HG03108 (cell line): ENCODE data around the gene VPS11.
"Not testable (repeated sequence)": the region's sequence is repeated elsewhere in the genome, so short reads cannot be mapped to it uniquely, and the experiment has no call there.

Source experiments
- ATAC-seq: cut with Tn5 transposase; IDR thresholded peaks from one replicate; pipeline ENCODE4 v1.9.1; 2021; ENCODE audit warnings: moderate library complexity; ENCODE audit not compliant: unreplicated experiment

The VPS11 gene

GRCh38 chr11:119034813-119035212 lies 32.8 kb upstream of the VPS11 start:
- ATAC-seq: no peak

- no peak for ATAC-seq
These were observed 28.7 kb upstream of the VPS11 start for GRCh38 chr11:119038884-119039283.

GRCh38 chr11:119039471-119039870 lies 28.1 kb upstream of the VPS11 start:
- not testable (repeated sequence) for ATAC-seq

- ATAC-seq: no peak
These were observed 25.6 kb upstream of the VPS11 start for GRCh38 chr11:119041821-119042514.

- no peak for ATAC-seq
These were observed 24.7 kb upstream of the VPS11 start for GRCh38 chr11:119042927-119043326.

GRCh38 chr11:119044708-119045107 lies 22.9 kb upstream of the VPS11 start:
- no peak for ATAC-seq

GRCh38 chr11:119046489-119046888 lies 21.1 kb upstream of the VPS11 start:
- no peak for ATAC-seq

- no peak for ATAC-seq
These were observed 20.4 kb upstream of the VPS11 start for GRCh38 chr11:119047205-119047604.

- ATAC-seq: no peak
These were observed 19.0 kb upstream of the VPS11 start for GRCh38 chr11:119048644-119049043.

GRCh38 chr11:119049081-119049480 lies 18.5 kb upstream of the VPS11 start:
- no peak for ATAC-seq

GRCh38 chr11:119051440-119052162 lies 16.0 kb upstream of the VPS11 start:
- peak; percentile 41 for ATAC-seq

GRCh38 chr11:119052163-119052814 lies 15.3 kb upstream of the VPS11 start:
- no peak for ATAC-seq

GRCh38 chr11:119054418-119054817 lies 13.2 kb upstream of the VPS11 start:
- ATAC-seq: no peak

GRCh38 chr11:119055901-119056300 lies 11.7 kb upstream of the VPS11 start:
- no peak for ATAC-seq

GRCh38 chr11:119056421-119056999 lies 11.1 kb upstream of the VPS11 start:
- ATAC-seq: peak; percentile 3

GRCh38 chr11:119057000-119057769 lies 10.4 kb upstream of the VPS11 start, which contains the start of gene HYOU1:
HYOU1 (minus strand) TSS chr11:119057205; CDS start chr11:119056160, 1,045 bp downstream.
- peak; percentile 91 for ATAC-seq

GRCh38 chr11:119059128-119059527 lies 8.5 kb upstream of the VPS11 start:
- ATAC-seq: not testable (repeated sequence)

GRCh38 chr11:119061256-119061655 lies 6.4 kb upstream of the VPS11 start:
- no peak for ATAC-seq

GRCh38 chr11:119062779-119063178 lies 4.8 kb upstream of the VPS11 start:
- ATAC-seq: no peak

- ATAC-seq: no peak
These were observed 2.2 kb upstream of the VPS11 start for GRCh38 chr11:119065369-119065768.

GRCh38 chr11:119077839-119078238 lies 10.2 kb downstream of the VPS11 start:
- ATAC-seq: no peak
